GM12878 (cell line): ENCODE measurements around the gene CERK. TPM values are rescaled to one million over a fixed set of nuclear protein-coding genes. Genes with fewer than 3 reads are reported as not detected.

Experiments used
- ATAC-seq: fragments of 200-7000 bp; cut with Tn5 transposase; 3 replicates; pipeline ENCODE4 v1.9.1; 2020; ENCODE audit warnings: mild to moderate bottlenecking, moderate library complexity
- BruUV-seq: library from RNA; stranded (reverse); fragments of 400-500 nt; replicated peaks from 2 replicates; lab custom pipeline; 2021; lab: Mats Ljungman, UMichigan
- CTCF ChIA-PET: fragments of 300-600 bp; sonication (Branson Sonifier 250); formaldehyde crosslinking; extraction: SDS; loops from one replicate; lab custom pipeline; 2021; ENCODE audit warnings: inconsistent platforms; lab: Yijun Ruan, JAX
- POLR2A ChIA-PET: fragments of 350-600 bp; formaldehyde crosslinking; extraction: SDS; loops from one replicate; lab custom pipeline; 2021; ENCODE audit warnings: inconsistent platforms; lab: Charles Lee
- RAD21 ChIA-PET: fragments of 300-600 bp; sonication (Branson Sonifier 250); formaldehyde crosslinking; loops from one replicate; lab custom pipeline; 2023; ENCODE audit warnings: antibody characterized with exemption; ENCODE audit not compliant: unreplicated experiment; lab: Charles Lee
- SMC1A ChIA-PET: fragments of 300-600 bp; sonication (Branson Sonifier 250); formaldehyde crosslinking; loops from one replicate; lab custom pipeline; 2023; ENCODE audit not compliant: unreplicated experiment, uncharacterized antibody; lab: Charles Lee
- DNase-seq: peaks from one replicate; pipeline ENCODE4 v3.0.0-alpha.2; 2011; ENCODE audit warnings: low read depth, low spot score
- FAIRE-seq: peaks from 3 replicates; lab custom pipeline; 2011; peaks lifted over from hg19 to GRCh38; lab: Jason Lieb, UNC
- H2AFZ ChIP-seq: 2 replicates; pipeline ENCODE4 v1.6.0; 2011; ENCODE audit warnings: low read depth, low read length, control low read depth; ENCODE audit not compliant: control insufficient read depth
- H3K27ac ChIP-seq: 2 replicates; pipeline ENCODE4 v1.5.1; 2011; ENCODE audit warnings: control low read depth; ENCODE audit not compliant: control insufficient read depth, insufficient read depth
- H3K27me3 ChIP-seq, 2 experiments: replicated peaks in 1 of 2; 2 replicates each; pipeline versions ENCODE4 v1.6.0 to v1.6.1; 2011; ENCODE audit warnings: low read length in 1 of 2; ENCODE audit not compliant: control insufficient read depth in 2 of 2, insufficient read depth in 2 of 2
- H3K36me3 ChIP-seq, 2 experiments: 2 replicates each; pipeline ENCODE4 v1.5.1; 2011; ENCODE audit warnings: low read length in 1 of 2; ENCODE audit not compliant: control insufficient read depth in 2 of 2, insufficient read depth in 2 of 2
- H3K4me1 ChIP-seq: 2 replicates; pipeline ENCODE4 v1.6.1; 2011; ENCODE audit warnings: mild to moderate bottlenecking, low read length, moderate library complexity, mixed read lengths; ENCODE audit not compliant: control insufficient read depth, insufficient read depth
- H3K4me2 ChIP-seq: 2 replicates; pipeline ENCODE4 v1.6.0; 2011; ENCODE audit warnings: control low read depth; ENCODE audit not compliant: control insufficient read depth, insufficient read depth
- H3K4me3 ChIP-seq: fragments of 200-600 bp; sonication (generic); 2 replicates; pipeline ENCODE4 v1.5.1; 2016
- H3K79me2 ChIP-seq: 2 replicates; pipeline ENCODE4 v1.6.0; 2011; ENCODE audit warnings: low read length; ENCODE audit not compliant: control insufficient read depth, insufficient read depth
- H3K9ac ChIP-seq: 2 replicates; pipeline ENCODE4 v1.8.0; 2011; ENCODE audit warnings: low read length, control low read depth, mixed read lengths; ENCODE audit not compliant: control insufficient read depth, insufficient read depth
- H3K9me3 ChIP-seq: replicated peaks from 3 replicates; pipeline ENCODE4 v1.5.1; 2011; ENCODE audit warnings: mild to moderate bottlenecking, low read length; ENCODE audit not compliant: control insufficient read depth, insufficient read depth
- H4K20me1 ChIP-seq: 2 replicates; pipeline ENCODE4 v1.6.0; 2011; ENCODE audit not compliant: control insufficient read depth, insufficient read depth
- CREB1 ChIP-seq: IDR thresholded peaks from 2 replicates; pipeline ENCODE4 v1.6.1; 2012; ENCODE audit warnings: low read depth, mild to moderate bottlenecking, inconsistent platforms
- EED ChIP-seq: sonication (generic); IDR thresholded peaks from 2 replicates; pipeline ENCODE4 v1.6.1; 2016; ENCODE audit warnings: antibody characterized with exemption, low read depth
- EP300 ChIP-seq, 2 experiments: fragments of 150-350 bp in 1 of 2; IDR thresholded peaks; 2 replicates each; pipeline ENCODE4 v1.6.1; 2011 to 2012; ENCODE audit warnings: low read depth in 2 of 2, low read length in 2 of 2, borderline replicate concordance in 1 of 2, improper control_type of control experiment in 1 of 2, inconsistent platforms in 1 of 2; ENCODE audit not compliant: control insufficient read depth in 1 of 2
- ETV6 ChIP-seq, 2 experiments: fragments of 450-650 bp in 1 of 2; IDR thresholded peaks in 1 of 2; conservative IDR thresholded peaks in 1 of 2; 2 replicates each; pipeline ENCODE4 v1.6.1; 2014; ENCODE audit warnings: antibody characterized with exemption in 1 of 2, borderline replicate concordance in 1 of 2, low read depth in 1 of 2, mild to moderate bottlenecking in 1 of 2, moderate library complexity in 1 of 2
- HDAC6 ChIP-seq: fragments of 200-600 bp; sonication (generic); IDR thresholded peaks from one replicate; pipeline ENCODE4 v1.8.0; 2017; ENCODE audit warnings: antibody characterized with exemption; ENCODE audit not compliant: unreplicated experiment
- IKZF1 ChIP-seq: fragments of 450-650 bp; conservative IDR thresholded peaks from 2 replicates; pipeline ENCODE4 v1.6.1; 2017; ENCODE audit warnings: antibody characterized with exemption, mild to moderate bottlenecking
- IKZF2 ChIP-seq, 2 experiments: fragments of 450-650 bp; IDR thresholded peaks; 2 replicates each; pipeline ENCODE4 v1.6.1; 2017; ENCODE audit warnings: mild to moderate bottlenecking in 2 of 2, moderate library complexity in 2 of 2
- KLF5 ChIP-seq: fragments of 450-650 bp; IDR thresholded peaks from 2 replicates; pipeline ENCODE4 v1.6.1; 2014; ENCODE audit warnings: mild to moderate bottlenecking; ENCODE audit not compliant: partially characterized antibody
- SIN3A ChIP-seq: IDR thresholded peaks from 2 replicates; pipeline ENCODE4 v1.6.1; 2012; ENCODE audit warnings: low read depth, low read length, improper control_type of control experiment
- SMC3 ChIP-seq: IDR thresholded peaks from 2 replicates; pipeline ENCODE4 v1.6.1; 2011; ENCODE audit warnings: low read length, improper control_type of control experiment, borderline replicate concordance
- SPI1 ChIP-seq: IDR thresholded peaks from 2 replicates; pipeline ENCODE4 v1.6.1; 2011; ENCODE audit warnings: low read depth, mild to moderate bottlenecking, low read length, moderate library complexity, borderline replicate concordance; ENCODE audit not compliant: insufficient read depth
- WGBS: methylation state at CpG from one replicate; pipeline ENCODE4 v1.1.6; 2016; ENCODE audit warnings: low lambda C conversion rate; ENCODE audit not compliant: insufficient replicate concordance, insufficient coverage; ENCODE audit errors: missing lambda C conversion rate; 5-methylcytosine and 5-hydroxymethylcytosine counted together
- in situ Hi-C: fragments of 300-500 bp; cut with MboI; formaldehyde crosslinking; loops from 9 replicates; pipeline ENCODE4 v1.14.3; 2018; ENCODE audit warnings: mixed read lengths
- intact Hi-C: fragments of 100-400 bp; cut with micrococcal nuclease; formaldehyde crosslinking; loops from one replicate; pipeline ENCODE4 v1.14.2; 2022; ENCODE audit not compliant: unreplicated experiment
- polyA plus RNA-seq, 11 experiments: library from polyadenylated mRNA; depleted of rRNA in 4 of 11; unstranded in 6 of 11; stranded (reverse) in 5 of 11; fragments of >200 nt; fragmentation: Nextera tagmentation in 4 of 11; fragmentation: Illumina TruSeq in 1 of 11; extraction: Ambion mirVana in 4 of 11; extraction: Trizol in 1 of 11; gene quantifications; 1 replicate in 1 of 11; 2 replicates in 10 of 11; pipeline versions ENCODE4 v1.2.1 to v1.2.3, GENCODE V29; 2011 to 2016; ENCODE audit warnings: inconsistent platforms in 2 of 11, missing spikeins in 2 of 11, low read depth in 1 of 11
- total RNA-seq, 4 experiments: library from RNA; depleted of rRNA in 3 of 4; stranded (reverse); fragments of >200 nt in 3 of 4; fragmentation: Illumina TruSeq in 1 of 4; extraction: Trizol in 1 of 4; gene quantifications; 2 replicates each; pipeline versions ENCODE4 v1.2.1 to v1.2.3, GENCODE V29; 2013 to 2021
- TF ChIP-seq, protein P1 (sequence below): fragments of 450-650 bp; IDR thresholded peaks from 2 replicates; pipeline ENCODE4 v1.6.1; 2017; ENCODE audit warnings: mild to moderate bottlenecking, low read depth, inconsistent platforms; ENCODE audit not compliant: poor library complexity, severe bottlenecking
- TF ChIP-seq, protein P2 (sequence below): fragments of 450-650 bp; IDR thresholded peaks from 2 replicates; pipeline ENCODE4 v1.6.1; 2017; ENCODE audit warnings: low read depth, mild to moderate bottlenecking, moderate library complexity
- TF ChIP-seq, protein P3 (sequence below): fragments of 450-650 bp; IDR thresholded peaks from 2 replicates; pipeline ENCODE4 v1.6.1; 2017; ENCODE audit warnings: mild to moderate bottlenecking, moderate library complexity

The CERK gene
- total and polyA plus RNA-seq, 10 of the 15 experiments (the other 5 are each of a cell fraction or from before 2014, with no cell fraction given) = 4.0 to 41.1 (median 30.2) TPM

DNA sequence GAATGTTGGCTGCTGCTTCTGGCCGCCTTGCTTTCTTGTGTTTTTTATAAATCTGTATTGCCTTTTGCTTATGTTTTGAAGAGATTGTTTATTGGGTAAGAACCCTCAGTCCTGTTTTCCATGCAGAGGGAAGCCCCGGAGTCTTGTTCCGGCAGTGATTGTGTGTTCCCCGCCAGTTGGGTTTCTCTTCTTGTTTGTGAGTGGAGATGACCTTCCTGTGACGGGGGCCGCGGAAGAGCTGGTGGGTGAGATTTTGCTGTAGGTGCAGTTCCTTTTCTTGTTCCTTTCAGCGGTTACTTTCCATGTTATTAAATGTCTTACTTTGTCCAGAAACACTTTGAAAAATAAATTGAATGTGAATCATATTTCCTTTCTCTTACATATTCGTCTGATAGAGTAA, 32.7 kb upstream of the CERK start:
- Histone ChIP-seq H3K9me3 (no peaks in the 10 kb centered on the region), H3K4me2 (peak overlapping the region; percentile 96), H3K36me3 (peaks cover 1 to 5% of the 10 kb centered on the region in 2 experiments; a peak in 2 of 4 replicates), H3K4me1 (peaks cover 64% of the 10 kb centered on the region), H3K79me2 (peaks cover 70% of the 10 kb centered on the region), H3K9ac (peak overlapping the region; percentile 75; the same call in 1 of the 2 replicates), H4K20me1 (peaks cover 3% of the 10 kb centered on the region; the same call in 1 of the 2 replicates), H3K4me3 (peak overlapping the region; percentile 62; the same call in 1 of the 2 replicates), H2AFZ (no peak overlapping the region), H3K27ac (peak overlapping the region; percentile 90), H3K27me3 (no peaks in the 10 kb centered on the region)
- intact Hi-C loops (loop anchor here (10.0 kb wide), 1 partner anchor 176 kb away; no protein-coding TSS in a partner anchor), in situ Hi-C loops (loop anchor here (25.0 kb wide), 1 partner anchor 1317 kb away; no protein-coding TSS in a partner anchor)
- ChIA-PET RAD21 (interaction anchor here (1.4 to 3.0 kb wide), 3 partner anchors 8 to 35 kb away, joined by 5 to 18 read pairs (median 5); partner anchors contain the start of gene TBC1D22A), POLR2A (interaction anchor here (1.1 kb wide), 1 partner anchor 8 kb away, joined by 3 read pairs; the partner anchor contains the start of gene TBC1D22A), SMC1A (interaction anchor here (1.0 to 2.2 kb wide), 3 partner anchors 8 to 184 kb away, joined by 4 to 7 read pairs (median 4); partner anchors contain the start of gene TBC1D22A), CTCF (interaction anchor here (1.1 to 8.2 kb wide), 4 partner anchors 10 to 207 kb away, joined by 3 to 117 read pairs (median 4); partner anchors contain the start of gene TBC1D22A)
- ATAC-seq (no peak), DNase-seq (no peak), FAIRE-seq (no peak)
- BruUV-seq = no TSS peak
- 3% methylated on average over 9 of the region's 9 CpGs for WGBS
- TF ChIP-seq, protein P1, sequence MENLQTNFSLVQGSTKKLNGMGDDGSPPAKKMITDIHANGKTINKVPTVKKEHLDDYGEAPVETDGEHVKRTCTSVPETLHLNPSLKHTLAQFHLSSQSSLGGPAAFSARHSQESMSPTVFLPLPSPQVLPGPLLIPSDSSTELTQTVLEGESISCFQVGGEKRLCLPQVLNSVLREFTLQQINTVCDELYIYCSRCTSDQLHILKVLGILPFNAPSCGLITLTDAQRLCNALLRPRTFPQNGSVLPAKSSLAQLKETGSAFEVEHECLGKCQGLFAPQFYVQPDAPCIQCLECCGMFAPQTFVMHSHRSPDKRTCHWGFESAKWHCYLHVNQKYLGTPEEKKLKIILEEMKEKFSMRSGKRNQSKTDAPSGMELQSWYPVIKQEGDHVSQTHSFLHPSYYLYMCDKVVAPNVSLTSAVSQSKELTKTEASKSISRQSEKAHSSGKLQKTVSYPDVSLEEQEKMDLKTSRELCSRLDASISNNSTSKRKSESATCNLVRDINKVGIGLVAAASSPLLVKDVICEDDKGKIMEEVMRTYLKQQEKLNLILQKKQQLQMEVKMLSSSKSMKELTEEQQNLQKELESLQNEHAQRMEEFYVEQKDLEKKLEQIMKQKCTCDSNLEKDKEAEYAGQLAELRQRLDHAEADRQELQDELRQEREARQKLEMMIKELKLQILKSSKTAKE = peak; percentile 56
- TF ChIP-seq EED (peak; percentile 44; the same call in 1 of the 2 replicates), EP300 (IDR thresholded peaks at IDR 0.05; ENCODE audit: borderline replicate concordance in 1 of 2, control insufficient read depth in 1 of 2, low read depth in 2 of 2, low read length in 2 of 2) (0 out of 4 replicates have a peak, but pooled peaks of 1 of the 2 experiments have one; percentile 16), IKZF2 (IDR thresholded peaks at IDR 0.05) (peak; percentile 62 to 66; a peak in 3 of 4 replicates), KLF5 (no peak), SIN3A (0 out of 2 replicates have a peak, but pooled peaks have one; percentile 39), HDAC6 (no peak), IKZF1 (peak; percentile 56), SPI1 (peak; percentile 74), SMC3 (no peak), ETV6 (conservative IDR thresholded peaks at IDR 0.05 in 1 of 2, IDR thresholded peaks at IDR 0.05 in 1 of 2; ENCODE audit: borderline replicate concordance in 1 of 2, low read depth in 1 of 2) (0 out of 4 replicates have a peak, but pooled peaks of 1 of the 2 experiments have one; percentile 16), CREB1 (0 out of 2 replicates have a peak, but pooled peaks have one; percentile 31)
- TF ChIP-seq, protein P2, sequence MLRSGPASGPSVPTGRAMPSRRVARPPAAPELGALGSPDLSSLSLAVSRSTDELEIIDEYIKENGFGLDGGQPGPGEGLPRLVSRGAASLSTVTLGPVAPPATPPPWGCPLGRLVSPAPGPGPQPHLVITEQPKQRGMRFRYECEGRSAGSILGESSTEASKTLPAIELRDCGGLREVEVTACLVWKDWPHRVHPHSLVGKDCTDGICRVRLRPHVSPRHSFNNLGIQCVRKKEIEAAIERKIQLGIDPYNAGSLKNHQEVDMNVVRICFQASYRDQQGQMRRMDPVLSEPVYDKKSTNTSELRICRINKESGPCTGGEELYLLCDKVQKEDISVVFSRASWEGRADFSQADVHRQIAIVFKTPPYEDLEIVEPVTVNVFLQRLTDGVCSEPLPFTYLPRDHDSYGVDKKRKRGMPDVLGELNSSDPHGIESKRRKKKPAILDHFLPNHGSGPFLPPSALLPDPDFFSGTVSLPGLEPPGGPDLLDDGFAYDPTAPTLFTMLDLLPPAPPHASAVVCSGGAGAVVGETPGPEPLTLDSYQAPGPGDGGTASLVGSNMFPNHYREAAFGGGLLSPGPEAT = peak; percentile 42; the same call in 1 of the 2 replicates
- TF ChIP-seq, protein P3, sequence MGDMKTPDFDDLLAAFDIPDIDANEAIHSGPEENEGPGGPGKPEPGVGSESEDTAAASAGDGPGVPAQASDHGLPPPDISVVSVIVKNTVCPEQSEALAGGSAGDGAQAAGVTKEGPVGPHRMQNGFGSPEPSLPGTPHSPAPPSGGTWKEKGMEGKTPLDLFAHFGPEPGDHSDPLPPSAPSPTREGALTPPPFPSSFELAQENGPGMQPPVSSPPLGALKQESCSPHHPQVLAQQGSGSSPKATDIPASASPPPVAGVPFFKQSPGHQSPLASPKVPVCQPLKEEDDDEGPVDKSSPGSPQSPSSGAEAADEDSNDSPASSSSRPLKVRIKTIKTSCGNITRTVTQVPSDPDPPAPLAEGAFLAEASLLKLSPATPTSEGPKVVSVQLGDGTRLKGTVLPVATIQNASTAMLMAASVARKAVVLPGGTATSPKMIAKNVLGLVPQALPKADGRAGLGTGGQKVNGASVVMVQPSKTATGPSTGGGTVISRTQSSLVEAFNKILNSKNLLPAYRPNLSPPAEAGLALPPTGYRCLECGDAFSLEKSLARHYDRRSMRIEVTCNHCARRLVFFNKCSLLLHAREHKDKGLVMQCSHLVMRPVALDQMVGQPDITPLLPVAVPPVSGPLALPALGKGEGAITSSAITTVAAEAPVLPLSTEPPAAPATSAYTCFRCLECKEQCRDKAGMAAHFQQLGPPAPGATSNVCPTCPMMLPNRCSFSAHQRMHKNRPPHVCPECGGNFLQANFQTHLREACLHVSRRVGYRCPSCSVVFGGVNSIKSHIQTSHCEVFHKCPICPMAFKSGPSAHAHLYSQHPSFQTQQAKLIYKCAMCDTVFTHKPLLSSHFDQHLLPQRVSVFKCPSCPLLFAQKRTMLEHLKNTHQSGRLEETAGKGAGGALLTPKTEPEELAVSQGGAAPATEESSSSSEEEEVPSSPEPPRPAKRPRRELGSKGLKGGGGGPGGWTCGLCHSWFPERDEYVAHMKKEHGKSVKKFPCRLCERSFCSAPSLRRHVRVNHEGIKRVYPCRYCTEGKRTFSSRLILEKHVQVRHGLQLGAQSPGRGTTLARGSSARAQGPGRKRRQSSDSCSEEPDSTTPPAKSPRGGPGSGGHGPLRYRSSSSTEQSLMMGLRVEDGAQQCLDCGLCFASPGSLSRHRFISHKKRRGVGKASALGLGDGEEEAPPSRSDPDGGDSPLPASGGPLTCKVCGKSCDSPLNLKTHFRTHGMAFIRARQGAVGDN = peak; percentile 49; the same call in 1 of the 2 replicates
